ENCODE results near the gene NOD1. TPM values are rescaled to one million over a fixed set of nuclear protein-coding genes. Genes with fewer than 3 reads are reported as not detected.

The NOD1 gene
- total and polyA plus RNA-seq, 2 donors (not counting 1 experiment from before 2014, with no cell fraction given) = 20.6 to 28.8 TPM

DNA sequence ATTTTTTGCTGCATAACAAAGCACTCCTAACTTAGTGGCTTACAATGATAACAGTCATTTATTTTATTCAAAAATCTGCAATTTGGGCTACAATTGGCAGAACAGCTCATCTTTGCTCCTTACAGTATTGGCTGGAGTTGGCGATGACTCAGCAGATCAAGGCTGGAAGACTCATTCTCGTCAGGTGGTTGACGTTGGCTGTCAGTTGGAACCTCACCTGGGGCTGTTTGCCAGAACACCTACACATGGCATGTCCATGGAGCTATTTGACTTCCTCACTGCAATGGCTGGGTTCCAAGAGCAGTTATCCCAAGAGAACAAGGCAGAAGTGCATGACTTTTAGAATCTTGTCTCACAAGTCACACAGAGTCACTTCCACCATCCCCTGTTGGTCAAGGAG is 75.1 kb downstream of the NOD1 start:
- no peak overlapping the region for H3K4me2 ChIP-seq (replicated peaks; ENCODE audit: low read depth, low read length, poor library complexity, severe bottlenecking)
- no peaks in the 10 kb centered on the region for H4K20me1 ChIP-seq (ENCODE audit: control insufficient read depth, insufficient read depth, low read length, poor library complexity, severe bottlenecking)
- Mint-ChIP-seq H3K27me3 (no peaks in the 10 kb centered on the region), H3K4me3 (no peak overlapping the region), H3K4me1 (peaks cover 5% of the 10 kb centered on the region), H3K9me3 (ENCODE audit: insufficient read depth) (no peaks in the 10 kb centered on the region), H3K27ac (no peak overlapping the region)
- CTCF ChIA-PET = no interaction called here
- peaks cover 2 to 3% of the 10 kb centered on the region in 2 donors for H3K4me1 ChIP-seq (ENCODE audit: control insufficient read depth in 2 of 2, insufficient read depth in 2 of 2, low read length in 2 of 2)
- no peak overlapping the region for H3K4me3 ChIP-seq (ENCODE audit: control extremely low read depth in 1 of 5, extremely low read depth in 1 of 5, insufficient read depth in 1 of 5, low read depth in 2 of 5, low read length in 4 of 5)
- H3K9me3 ChIP-seq (ENCODE audit: control extremely low read depth in 1 of 3, control insufficient read depth in 2 of 3, insufficient read depth in 1 of 3, low read length in 2 of 3) = no peaks in the 10 kb centered on the region
- intact Hi-C loops (cut with micrococcal nuclease) = loop anchor here (10.0 kb wide), 1 partner anchor 49 kb away; no protein-coding TSS in a partner anchor
- H3K36me3 ChIP-seq (replicated peaks in 1 of 2; ENCODE audit: control extremely low read depth in 1 of 2, control insufficient read depth in 1 of 2, extremely low read depth in 1 of 2, insufficient read depth in 2 of 2, low read length in 1 of 2) = peaks cover 0 to 2% of the 10 kb centered on the region in 2 experiments
- no peak overlapping the region for H3K27ac ChIP-seq (ENCODE audit: low read length in 2 of 2)
- DNase-seq = no peak
- H3K9ac ChIP-seq (ENCODE audit: low read length) = no peak overlapping the region
- H3K27me3 ChIP-seq (replicated peaks in 1 of 4; ENCODE audit: control extremely low read depth in 1 of 4, control insufficient read depth in 3 of 4, insufficient read depth in 4 of 4, low read length in 3 of 4) = no peaks in the 10 kb centered on the region
- TF ChIP-seq EZH2 (IDR thresholded peaks at IDR 0.05; ENCODE audit: borderline replicate concordance, insufficient read depth, low read depth, low read length, poor library complexity, severe bottlenecking) = no peak
- TF ChIP-seq, protein P1, sequence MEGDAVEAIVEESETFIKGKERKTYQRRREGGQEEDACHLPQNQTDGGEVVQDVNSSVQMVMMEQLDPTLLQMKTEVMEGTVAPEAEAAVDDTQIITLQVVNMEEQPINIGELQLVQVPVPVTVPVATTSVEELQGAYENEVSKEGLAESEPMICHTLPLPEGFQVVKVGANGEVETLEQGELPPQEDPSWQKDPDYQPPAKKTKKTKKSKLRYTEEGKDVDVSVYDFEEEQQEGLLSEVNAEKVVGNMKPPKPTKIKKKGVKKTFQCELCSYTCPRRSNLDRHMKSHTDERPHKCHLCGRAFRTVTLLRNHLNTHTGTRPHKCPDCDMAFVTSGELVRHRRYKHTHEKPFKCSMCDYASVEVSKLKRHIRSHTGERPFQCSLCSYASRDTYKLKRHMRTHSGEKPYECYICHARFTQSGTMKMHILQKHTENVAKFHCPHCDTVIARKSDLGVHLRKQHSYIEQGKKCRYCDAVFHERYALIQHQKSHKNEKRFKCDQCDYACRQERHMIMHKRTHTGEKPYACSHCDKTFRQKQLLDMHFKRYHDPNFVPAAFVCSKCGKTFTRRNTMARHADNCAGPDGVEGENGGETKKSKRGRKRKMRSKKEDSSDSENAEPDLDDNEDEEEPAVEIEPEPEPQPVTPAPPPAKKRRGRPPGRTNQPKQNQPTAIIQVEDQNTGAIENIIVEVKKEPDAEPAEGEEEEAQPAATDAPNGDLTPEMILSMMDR (IDR thresholded peaks at IDR 0.05) = no peak
- 100% methylated on average over 3 of the region's 3 CpGs for WGBS (ENCODE audit: insufficient coverage)
- POLR2A ChIA-PET = no interaction called here
- H2AFZ ChIP-seq (ENCODE audit: insufficient read depth, low read depth, low read length, poor library complexity, severe bottlenecking) = no peak overlapping the region
- H3K79me2 ChIP-seq (ENCODE audit: control insufficient read depth, insufficient read depth, low read length) = no peaks in the 10 kb centered on the region
- ATAC-seq (ENCODE audit: low read depth) = no peak

DNA sequence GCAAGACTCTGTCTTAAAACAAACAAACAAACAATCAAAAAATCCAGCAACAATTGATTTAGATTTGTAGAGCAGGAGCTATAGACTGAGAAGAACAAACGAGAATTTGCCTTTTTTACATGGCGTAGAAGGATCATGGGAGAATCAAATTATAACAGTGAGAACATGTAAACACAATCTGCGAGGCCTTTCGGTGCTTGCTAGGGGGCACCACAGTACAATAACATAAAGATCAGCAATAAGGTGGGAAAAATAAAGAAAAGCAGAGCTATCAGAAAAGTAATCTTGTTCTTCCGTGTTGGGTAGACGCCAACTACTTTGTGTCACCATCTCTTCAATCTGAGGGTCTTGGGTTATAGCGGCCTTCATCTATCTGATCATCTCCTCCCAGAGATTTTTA is 82.2 kb downstream of the NOD1 start:
- H3K36me3 ChIP-seq (replicated peaks in 1 of 2; ENCODE audit: control extremely low read depth in 1 of 2, control insufficient read depth in 1 of 2, extremely low read depth in 1 of 2, insufficient read depth in 2 of 2, low read length in 1 of 2) = peaks cover 0 to 2% of the 10 kb centered on the region in 2 experiments
- H3K9me3 ChIP-seq (ENCODE audit: control extremely low read depth in 1 of 3, control insufficient read depth in 2 of 3, insufficient read depth in 1 of 3, low read length in 2 of 3) = no peaks in the 10 kb centered on the region
- ATAC-seq (ENCODE audit: low read depth) (no peak), DNase-seq (peak; percentile 24)
- no peaks in the 10 kb centered on the region for H3K27me3 Mint-ChIP-seq
- intact Hi-C loops (cut with micrococcal nuclease) = loop anchor here (5.0 kb wide), 2 partner anchors 36 to 51 kb away; no protein-coding TSS in a partner anchor
- H3K27me3 ChIP-seq (replicated peaks in 1 of 4; ENCODE audit: control extremely low read depth in 1 of 4, control insufficient read depth in 3 of 4, insufficient read depth in 4 of 4, low read length in 3 of 4) = no peaks in the 10 kb centered on the region
- no peak overlapping the region for H3K4me3 Mint-ChIP-seq
- H3K27ac Mint-ChIP-seq = no peak overlapping the region
- POLR2A ChIA-PET = interaction anchor here (0.6 kb wide), 1 partner anchor 168 kb away, joined by 3 read pairs; no protein-coding TSS in a partner anchor
- H3K79me2 ChIP-seq (ENCODE audit: control insufficient read depth, insufficient read depth, low read length) = no peaks in the 10 kb centered on the region
- no peak overlapping the region for H3K4me3 ChIP-seq (ENCODE audit: control extremely low read depth in 1 of 5, extremely low read depth in 1 of 5, insufficient read depth in 1 of 5, low read depth in 2 of 5, low read length in 4 of 5)
- H3K4me2 ChIP-seq (replicated peaks; ENCODE audit: low read depth, low read length, poor library complexity, severe bottlenecking) = peak overlapping the region; percentile 21
- H2AFZ ChIP-seq (ENCODE audit: insufficient read depth, low read depth, low read length, poor library complexity, severe bottlenecking) = peak overlapping the region; percentile 8
- CTCF ChIA-PET = interaction anchor here (0.8 to 2.5 kb wide), 13 partner anchors 15 to 168 kb away, joined by 3 to 29 read pairs (median 5); no protein-coding TSS in a partner anchor
- peaks cover 0 to 2% of the 10 kb centered on the region in 2 donors for H3K4me1 ChIP-seq (ENCODE audit: control insufficient read depth in 2 of 2, insufficient read depth in 2 of 2, low read length in 2 of 2)
- H3K27ac ChIP-seq (ENCODE audit: low read length in 2 of 2) = no peak overlapping the region
- peaks cover 4% of the 10 kb centered on the region for H3K4me1 Mint-ChIP-seq
- no peak for TF ChIP-seq EZH2 (IDR thresholded peaks at IDR 0.05; ENCODE audit: borderline replicate concordance, insufficient read depth, low read depth, low read length, poor library complexity, severe bottlenecking)
- TF ChIP-seq, protein P1 (IDR thresholded peaks at IDR 0.05) = no peak
- no peaks in the 10 kb centered on the region for H3K9me3 Mint-ChIP-seq (ENCODE audit: insufficient read depth)
- H3K9ac ChIP-seq (ENCODE audit: low read length) = no peak overlapping the region
- H4K20me1 ChIP-seq (ENCODE audit: control insufficient read depth, insufficient read depth, low read length, poor library complexity, severe bottlenecking) = no peaks in the 10 kb centered on the region
- 87% methylated on average over 3 of the region's 7 CpGs for WGBS (ENCODE audit: insufficient coverage)
